Testis (tissue), 2 donors: ENCODE measurements around the gene TMEM120B.

ENCODE experiments used
- POLR2A ChIP-seq: fragments of 450-650 bp; IDR thresholded peaks from one replicate; pipeline ENCODE4 v1.6.1; 2017; ENCODE audit warnings: antibody characterized with exemption, mild to moderate bottlenecking, moderate library complexity
- TF ChIP-seq, protein P1 (sequence below), 3 experiments: fragments of 450-650 bp in 2 of 3; fragments of 200-600 bp in 1 of 3; sonication (generic) in 1 of 3; IDR thresholded peaks; one replicate each; pipeline ENCODE4 v1.5.1; 2016 to 2019; ENCODE audit warnings: antibody characterized with exemption in 3 of 3, mild to moderate bottlenecking in 2 of 3, moderate library complexity in 1 of 3

DNA sequence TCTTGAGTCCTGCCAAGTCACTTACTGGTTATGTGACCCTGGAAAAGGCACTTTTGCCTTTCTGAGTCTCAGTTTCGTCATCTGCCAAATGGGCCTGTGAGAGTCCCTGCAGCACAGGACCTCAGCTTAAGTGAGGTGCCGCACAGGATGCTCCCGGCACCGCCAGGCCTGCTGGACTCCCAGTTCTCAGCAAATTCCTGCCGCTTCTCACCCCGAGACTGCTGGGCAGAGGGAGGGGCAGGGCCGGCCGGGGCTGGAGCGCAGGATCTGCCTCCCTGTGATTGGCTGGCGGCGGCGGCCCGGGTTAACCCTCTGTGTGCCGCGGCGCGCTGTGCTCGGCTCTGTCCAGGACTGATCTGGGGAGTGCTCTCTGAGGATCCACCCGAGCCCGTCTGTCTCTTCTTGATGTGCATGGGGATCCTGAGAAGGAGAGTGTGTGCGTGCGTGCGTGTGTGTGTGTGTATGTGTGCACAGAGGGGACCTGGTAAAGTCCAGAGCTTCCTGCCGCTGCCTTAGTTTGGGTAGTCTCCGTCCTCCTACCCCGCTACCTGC lies 99.8 kb downstream of the TMEM120B start:
- TF ChIP-seq POLR2A = no peak
- TF ChIP-seq, protein P1, sequence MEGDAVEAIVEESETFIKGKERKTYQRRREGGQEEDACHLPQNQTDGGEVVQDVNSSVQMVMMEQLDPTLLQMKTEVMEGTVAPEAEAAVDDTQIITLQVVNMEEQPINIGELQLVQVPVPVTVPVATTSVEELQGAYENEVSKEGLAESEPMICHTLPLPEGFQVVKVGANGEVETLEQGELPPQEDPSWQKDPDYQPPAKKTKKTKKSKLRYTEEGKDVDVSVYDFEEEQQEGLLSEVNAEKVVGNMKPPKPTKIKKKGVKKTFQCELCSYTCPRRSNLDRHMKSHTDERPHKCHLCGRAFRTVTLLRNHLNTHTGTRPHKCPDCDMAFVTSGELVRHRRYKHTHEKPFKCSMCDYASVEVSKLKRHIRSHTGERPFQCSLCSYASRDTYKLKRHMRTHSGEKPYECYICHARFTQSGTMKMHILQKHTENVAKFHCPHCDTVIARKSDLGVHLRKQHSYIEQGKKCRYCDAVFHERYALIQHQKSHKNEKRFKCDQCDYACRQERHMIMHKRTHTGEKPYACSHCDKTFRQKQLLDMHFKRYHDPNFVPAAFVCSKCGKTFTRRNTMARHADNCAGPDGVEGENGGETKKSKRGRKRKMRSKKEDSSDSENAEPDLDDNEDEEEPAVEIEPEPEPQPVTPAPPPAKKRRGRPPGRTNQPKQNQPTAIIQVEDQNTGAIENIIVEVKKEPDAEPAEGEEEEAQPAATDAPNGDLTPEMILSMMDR (IDR thresholded peaks at IDR 0.05) = no peak
